B cell (primary cell): ENCODE data around the gene PARD3.

Experiments
- CTCF ChIP-seq: fragments of 200-600 bp; IDR thresholded peaks from one replicate; pipeline ENCODE4 v1.8.0; 2022; ENCODE audit warnings: antibody characterized with exemption, mild to moderate bottlenecking
- EZH2 ChIP-seq: IDR thresholded peaks from 2 replicates; pipeline ENCODE4 v1.6.1; 2012; ENCODE audit warnings: borderline replicate concordance, low read depth, mild to moderate bottlenecking, moderate library complexity, low read length; ENCODE audit not compliant: insufficient read depth, poor library complexity, severe bottlenecking

- no peak for TF ChIP-seq CTCF
- no peak for TF ChIP-seq EZH2
Observed at GRCh38 chr10:34593374-34593890, 221.7 kb downstream of the PARD3 start.
